Measurements from ENCODE around the gene ZDHHC11B.
"Not testable (repeated sequence)": the region's sequence is repeated elsewhere in the genome, so short reads cannot be mapped to it uniquely, and the experiment has no call there.

The ZDHHC11B gene

DNA sequence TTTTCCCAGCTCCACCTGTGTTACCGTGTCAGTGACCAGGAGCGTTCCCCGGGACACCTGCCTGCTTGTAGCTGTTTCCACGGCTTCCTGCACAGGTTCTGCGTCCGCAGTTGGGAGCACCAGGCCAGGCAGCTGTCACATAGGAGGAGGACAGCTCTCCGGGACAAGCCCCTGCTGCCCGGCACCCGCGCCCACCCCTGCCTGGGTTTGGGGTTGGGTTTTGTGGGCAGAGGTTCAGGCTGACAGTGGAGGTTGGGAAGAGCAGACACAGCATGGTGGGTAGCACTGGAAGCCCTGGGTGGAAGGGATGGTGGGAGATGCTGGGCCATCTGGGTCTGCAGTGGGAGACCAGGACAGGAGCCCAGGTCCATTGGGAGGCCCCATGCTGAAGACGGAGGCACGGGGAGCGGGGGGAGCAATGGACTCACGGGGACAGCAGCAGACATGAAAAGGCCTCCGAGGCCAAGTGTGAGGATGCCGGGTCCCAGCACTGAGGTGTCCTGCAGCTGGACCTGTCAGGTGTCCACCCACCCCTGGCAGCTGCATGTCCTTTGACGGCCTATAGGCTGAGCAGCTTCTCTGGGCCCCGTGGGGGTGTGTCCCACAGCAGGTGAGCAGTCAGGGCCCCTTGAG, 2.8 kb upstream of the ZDHHC11B start:
- FAIRE-seq; DNase-seq (ENCODE audit: extremely low spot score, insufficient read length, low read depth): not testable (repeated sequence)

DNA sequence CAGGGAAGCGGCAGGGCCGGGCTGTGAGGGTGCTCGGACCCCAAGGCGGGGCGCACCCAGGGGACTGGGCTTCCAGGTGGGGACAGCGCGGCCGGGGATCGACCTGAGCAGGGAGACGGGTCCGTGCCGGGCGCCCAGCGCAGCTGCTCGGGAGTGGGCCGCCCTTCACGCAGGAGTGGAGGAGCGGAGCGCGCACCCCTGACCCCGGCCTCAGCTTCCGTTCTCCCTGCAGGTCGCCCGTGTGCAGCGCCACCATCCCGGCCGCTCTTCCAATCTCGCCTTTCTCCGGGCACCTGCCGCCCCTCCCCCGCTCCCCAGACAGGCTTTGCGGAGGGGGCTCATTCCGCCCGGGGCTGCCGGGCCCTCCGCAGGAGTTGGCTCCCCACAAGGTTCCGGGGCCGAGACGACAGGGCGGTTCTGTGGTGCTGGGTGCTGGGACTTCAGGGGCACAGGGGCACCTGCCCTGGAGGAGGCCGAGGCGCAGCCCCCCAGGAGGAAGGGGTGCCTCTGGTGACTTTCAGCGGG, 714 bp upstream of the ZDHHC11B start:
- DNase-seq (ENCODE audit: extremely low spot score, insufficient read length, low read depth); FAIRE-seq: not testable (repeated sequence)

DNA sequence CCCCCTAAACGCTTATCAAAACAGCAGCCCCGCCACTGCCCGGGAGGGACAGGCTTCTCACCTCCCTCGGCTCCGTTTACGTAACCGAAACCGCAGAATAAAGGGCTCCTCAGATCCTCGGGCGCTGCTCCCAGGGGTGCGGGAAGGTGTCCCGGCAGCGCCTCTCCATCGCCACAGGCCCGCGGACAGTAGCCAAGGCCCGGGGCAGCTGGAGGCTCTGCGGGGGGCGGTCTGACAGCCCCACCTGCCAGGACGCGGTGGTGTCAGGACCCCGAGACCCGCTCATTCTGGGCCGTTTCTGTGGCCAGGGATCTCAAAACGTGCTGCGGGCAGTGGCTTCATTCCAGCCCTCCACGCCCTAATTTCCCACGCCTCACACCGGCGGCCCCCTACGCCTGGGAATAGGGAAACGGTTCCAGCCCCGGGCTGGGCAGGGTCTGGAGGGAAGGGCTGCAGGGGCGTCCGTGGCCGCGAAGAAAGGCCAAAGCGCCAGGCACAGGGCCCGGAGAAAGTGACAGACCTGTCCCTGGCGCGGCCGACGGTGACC, 575 bp downstream of the ZDHHC11B start:
- DNase-seq (ENCODE audit: extremely low spot score, insufficient read length, low read depth); FAIRE-seq: not testable (repeated sequence)

- FAIRE-seq; DNase-seq (ENCODE audit: extremely low spot score, insufficient read length, low read depth): not testable (repeated sequence)
Measured at GRCh38 chr5:783049-783802, 1.3 kb downstream of the ZDHHC11B start.

- FAIRE-seq; DNase-seq (ENCODE audit: extremely low spot score, insufficient read length, low read depth): not testable (repeated sequence)
Measured at GRCh38 chr5:782356-782755, 2.2 kb downstream of the ZDHHC11B start.

DNA sequence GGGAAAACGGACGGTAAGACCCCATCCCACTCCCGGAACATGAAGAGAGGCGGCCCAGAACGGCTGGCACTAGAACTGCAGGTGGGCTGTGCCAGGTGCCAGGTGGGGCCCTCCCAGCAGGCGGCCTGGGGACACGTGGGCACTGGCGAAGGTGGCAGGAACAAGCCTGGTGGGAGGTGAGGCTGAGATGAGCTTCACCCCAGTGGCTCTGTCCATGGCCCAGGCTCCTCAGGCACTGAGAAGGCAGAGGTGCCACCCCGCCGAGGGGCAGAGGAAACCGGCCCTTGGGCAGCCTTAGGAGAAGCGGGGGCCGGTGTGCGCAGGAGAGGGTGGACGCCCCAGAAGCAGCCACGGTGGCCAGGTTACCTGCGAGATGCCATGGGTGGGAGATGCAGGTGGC, 4.0 kb downstream of the ZDHHC11B start:
- FAIRE-seq; DNase-seq (ENCODE audit: extremely low spot score, insufficient read length, low read depth): not testable (repeated sequence)

GRCh38 chr5:778967-779366, 5.6 kb downstream of the ZDHHC11B start:
- FAIRE-seq; DNase-seq (ENCODE audit: extremely low spot score, insufficient read length, low read depth): not testable (repeated sequence)

DNA sequence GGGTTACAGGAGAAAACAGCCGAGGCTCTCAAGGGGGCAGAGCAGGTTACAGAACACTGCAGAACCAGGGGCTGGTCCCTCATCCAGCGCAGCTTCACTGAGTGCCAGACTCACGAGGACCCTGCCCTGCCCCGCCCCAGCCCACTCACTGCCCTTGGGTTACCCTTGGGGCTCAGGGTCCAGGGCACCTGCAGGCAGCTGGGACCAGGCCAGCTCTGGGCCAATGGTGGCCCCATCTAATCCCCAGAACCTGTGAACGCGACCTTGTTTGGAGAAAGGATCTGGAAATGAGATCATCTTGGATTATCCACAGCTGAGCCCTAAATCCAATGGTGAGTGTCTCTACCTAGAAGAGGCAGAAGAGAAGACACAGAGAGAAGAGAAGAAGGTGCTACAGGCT, 6.1 kb downstream of the ZDHHC11B start:
- not testable (repeated sequence) for DNase-seq (ENCODE audit: extremely low spot score, insufficient read length, low read depth); FAIRE-seq

DNA sequence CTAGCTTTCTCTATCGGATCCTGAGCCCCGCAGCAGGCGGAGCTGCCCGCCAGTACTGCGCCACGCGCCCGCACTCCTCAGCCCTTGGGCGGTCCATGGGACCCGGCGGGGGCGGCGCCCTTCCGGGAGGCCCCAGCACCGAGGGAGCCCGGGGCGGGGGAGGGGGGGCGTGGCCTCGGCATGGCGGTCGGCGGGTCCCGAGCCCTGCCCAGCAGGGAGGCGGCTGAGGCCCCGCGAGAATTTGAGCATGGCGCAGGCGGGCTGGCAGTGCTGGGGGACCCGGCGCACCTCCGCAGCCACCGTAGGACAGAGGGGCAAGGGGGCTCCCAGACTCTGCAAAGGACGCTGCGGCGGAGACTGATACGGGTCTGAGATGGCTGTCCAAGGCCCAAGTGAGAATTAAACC, 6.8 kb downstream of the ZDHHC11B start:
- DNase-seq (ENCODE audit: extremely low spot score, insufficient read length, low read depth): no peak

DNA sequence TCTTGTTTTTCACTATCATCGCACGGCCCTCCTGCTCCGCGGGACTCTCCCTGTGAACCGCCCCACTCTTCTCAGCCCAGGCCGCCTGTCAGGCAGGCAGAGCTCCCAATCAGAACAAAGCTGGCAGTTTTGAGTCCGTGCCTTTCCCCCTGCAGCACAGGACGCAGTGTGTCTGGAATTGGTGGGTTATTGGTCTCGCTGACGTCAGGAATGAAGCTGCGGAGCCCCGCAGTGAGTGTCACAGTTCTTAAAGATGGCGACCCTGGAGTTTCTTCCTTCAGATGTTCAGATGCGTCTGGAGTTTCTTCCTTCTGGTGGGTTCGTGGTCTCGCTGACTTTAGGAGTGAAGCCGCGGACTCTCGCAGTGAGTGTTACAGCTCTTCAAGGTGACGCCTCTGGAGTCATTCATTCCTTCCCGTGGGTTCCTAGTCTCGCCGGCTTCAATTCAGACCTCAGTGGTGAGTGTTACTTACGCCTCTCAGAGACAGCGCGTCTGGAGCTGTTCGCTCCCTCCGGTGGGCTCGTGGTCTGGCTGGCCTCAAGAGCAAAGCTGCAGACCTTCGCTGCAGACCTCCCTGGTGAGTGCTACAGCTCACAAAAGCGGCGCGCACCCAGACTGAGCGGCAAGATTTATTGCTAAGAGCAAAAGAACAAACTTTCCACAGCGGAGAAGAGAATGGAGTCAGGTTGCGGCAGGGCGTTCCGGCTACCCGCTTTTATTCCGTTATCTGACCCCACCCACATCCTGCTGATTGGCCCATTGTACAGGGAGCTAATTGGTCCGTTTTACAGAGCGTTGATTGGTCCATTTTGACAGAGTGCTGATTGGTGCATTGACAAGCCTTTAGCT, 7.4 kb downstream of the ZDHHC11B start:
- FAIRE-seq (no peak), DNase-seq (ENCODE audit: extremely low spot score, insufficient read length, low read depth) (no peak)

More for the DNA sequence above, 6.8 kb downstream of the ZDHHC11B start:
- FAIRE-seq: no peak

- FAIRE-seq (no peak), DNase-seq (ENCODE audit: extremely low spot score, insufficient read length, low read depth) (no peak)
Measured at GRCh38 chr5:775961-776861, 8.3 kb downstream of the ZDHHC11B start.

DNA sequence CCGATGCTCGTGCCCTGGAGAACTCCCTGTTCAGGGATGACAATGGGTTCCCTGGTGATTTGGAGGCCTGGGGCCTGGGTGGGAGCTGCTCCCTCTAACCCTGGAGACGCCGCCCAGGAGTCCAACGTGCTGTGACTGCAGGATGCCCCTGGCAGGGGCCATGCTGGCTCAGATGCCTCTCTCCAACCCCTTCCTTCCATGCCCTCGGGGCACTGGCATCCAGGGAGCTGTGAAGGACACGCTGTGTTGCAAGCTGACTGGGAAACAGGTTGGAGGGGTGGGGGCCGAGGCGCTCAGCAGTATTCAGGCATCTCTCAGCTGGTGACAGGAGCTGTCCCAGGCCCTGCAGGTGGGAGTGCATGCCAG, 9.0 kb downstream of the ZDHHC11B start:
- not testable (repeated sequence) for FAIRE-seq; DNase-seq (ENCODE audit: extremely low spot score, insufficient read length, low read depth)

- not testable (repeated sequence) for DNase-seq (ENCODE audit: extremely low spot score, insufficient read length, low read depth); FAIRE-seq
Measured at GRCh38 chr5:774854-775505, 9.5 kb downstream of the ZDHHC11B start.

DNA sequence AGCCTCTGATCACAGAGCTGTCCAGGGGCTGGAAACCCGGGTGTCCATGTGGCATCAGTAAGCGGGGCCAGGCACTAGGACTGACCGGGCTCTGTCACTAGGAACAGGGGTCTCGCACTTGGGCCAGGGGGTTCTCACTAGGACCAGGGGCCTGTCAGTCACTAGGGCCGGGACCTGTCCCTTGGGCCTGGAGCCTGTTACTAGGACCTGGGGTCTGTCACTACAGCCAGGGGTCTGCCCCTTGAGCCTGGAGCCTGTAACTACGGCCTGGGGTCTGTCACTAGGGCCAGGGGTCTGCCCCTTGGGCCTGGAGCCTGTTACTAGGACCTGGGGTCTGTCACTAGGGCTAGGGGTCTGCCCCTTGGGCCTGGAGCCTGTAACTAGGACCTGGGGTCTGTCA, 10.2 kb downstream of the ZDHHC11B start:
- not testable (repeated sequence) for DNase-seq (ENCODE audit: extremely low spot score, insufficient read length, low read depth); FAIRE-seq

- no peak for FAIRE-seq
- no peak for DNase-seq (ENCODE audit: extremely low spot score, insufficient read length, low read depth)
Measured at GRCh38 chr5:773517-774264, 10.8 kb downstream of the ZDHHC11B start.

DNA sequence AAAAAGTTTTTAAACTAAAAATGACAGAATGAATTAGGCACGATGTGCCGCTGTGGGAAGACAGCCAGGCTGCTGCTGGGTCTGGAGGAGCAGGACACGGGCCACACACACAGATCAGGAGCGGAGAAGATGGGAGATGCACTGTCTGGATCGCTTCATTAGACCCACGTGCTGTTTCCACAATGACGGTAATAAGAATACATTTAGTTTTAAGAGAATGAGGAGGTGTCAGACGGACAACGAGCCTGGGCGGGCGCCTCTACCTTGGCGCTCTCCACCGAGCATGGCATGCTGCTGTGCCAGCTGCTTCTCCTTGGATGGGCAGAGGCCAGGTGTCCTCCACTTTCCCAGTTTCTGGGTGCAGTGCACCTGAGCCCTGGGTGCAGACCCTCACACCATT, 11.6 kb downstream of the ZDHHC11B start:
- not testable (repeated sequence) for DNase-seq (ENCODE audit: extremely low spot score, insufficient read length, low read depth); FAIRE-seq

GRCh38 chr5:772547-772890, 12.0 kb downstream of the ZDHHC11B start:
- not testable (repeated sequence) for FAIRE-seq; DNase-seq (ENCODE audit: extremely low spot score, insufficient read length, low read depth)
